GM12891 (cell line): ENCODE data around the gene MCAM.

Source experiments
- POLR2A ChIP-seq: IDR thresholded peaks from 2 replicates; pipeline ENCODE4 v1.6.1; 2011; ENCODE audit warnings: low read depth, low read length, control low read depth
- POLR2AphosphoS5 ChIP-seq: IDR thresholded peaks from 2 replicates; pipeline ENCODE4 v1.6.1; 2011; ENCODE audit warnings: low read depth, low read length, control low read depth
- TAF1 ChIP-seq: IDR thresholded peaks from 2 replicates; pipeline ENCODE4 v1.6.1; 2011; ENCODE audit warnings: low read depth, low read length, control low read depth

GRCh38 chr11:119324189-119324588 lies 7.3 kb upstream of the MCAM start:
- no peak for TF ChIP-seq POLR2AphosphoS5
- TF ChIP-seq TAF1: no peak
- TF ChIP-seq POLR2A: no peak
